ENCODE data around the gene CCDC69.
"Not testable (repeated sequence)": the region's sequence is repeated elsewhere in the genome, so short reads cannot be mapped to it uniquely, and the experiment has no call there.

The CCDC69 gene

GRCh38 chr5:151186052-151186451, 37.8 kb downstream of the CCDC69 start:
- no peak for DNase-seq

- no peak for DNase-seq
These were observed 39.4 kb downstream of the CCDC69 start for GRCh38 chr5:151184316-151185042.

GRCh38 chr5:151183456-151184245, 40.2 kb downstream of the CCDC69 start:
- DNase-seq: no peak

- DNase-seq: no peak
These were observed 40.9 kb downstream of the CCDC69 start for GRCh38 chr5:151182976-151183375.

GRCh38 chr5:151182524-151182900, 41.4 kb downstream of the CCDC69 start:
- DNase-seq: no peak

- no peak for DNase-seq
These were observed 41.9 kb downstream of the CCDC69 start for GRCh38 chr5:151181818-151182523.

- DNase-seq: no peak
These were observed 43.6 kb downstream of the CCDC69 start for GRCh38 chr5:151180291-151180690.

GRCh38 chr5:151179489-151179840, 44.4 kb downstream of the CCDC69 start:
- DNase-seq: no peak

- DNase-seq: no peak
These were observed 45.0 kb downstream of the CCDC69 start for GRCh38 chr5:151178777-151179488.

GRCh38 chr5:151178372-151178771, 45.5 kb downstream of the CCDC69 start:
- DNase-seq: no peak

- not testable (repeated sequence) for DNase-seq
These were observed 47.6 kb downstream of the CCDC69 start for GRCh38 chr5:151176268-151176667.

GRCh38 chr5:151174612-151175101, 49.2 kb downstream of the CCDC69 start:
- no peak for DNase-seq

GRCh38 chr5:151173711-151174611, 49.9 kb downstream of the CCDC69 start:
- DNase-seq: no peak

GRCh38 chr5:151171529-151171928, 52.4 kb downstream of the CCDC69 start:
- no peak for DNase-seq

GRCh38 chr5:151168602-151169344, 55.1 kb downstream of the CCDC69 start:
- DNase-seq: no peak

GRCh38 chr5:151167022-151167421, 56.9 kb downstream of the CCDC69 start:
- no peak for DNase-seq

GRCh38 chr5:151164687-151165392, 59.1 kb downstream of the CCDC69 start:
- peak; percentile 89 for DNase-seq

GRCh38 chr5:151162776-151163175, 61.1 kb downstream of the CCDC69 start:
- DNase-seq: no peak

GRCh38 chr5:151159649-151160373, 64.1 kb downstream of the CCDC69 start:
- DNase-seq: no peak

GRCh38 chr5:151158287-151158661, 65.6 kb downstream of the CCDC69 start:
- DNase-seq: peak; percentile 27

Measured in hematopoietic multipotent progenitor cell treated with erythropoietin and hydrocortisone succinate and interleukin-3 and kit ligand, for 6 days (in vitro differentiated cells).